ENCODE results near the gene RSF1.

DNA sequence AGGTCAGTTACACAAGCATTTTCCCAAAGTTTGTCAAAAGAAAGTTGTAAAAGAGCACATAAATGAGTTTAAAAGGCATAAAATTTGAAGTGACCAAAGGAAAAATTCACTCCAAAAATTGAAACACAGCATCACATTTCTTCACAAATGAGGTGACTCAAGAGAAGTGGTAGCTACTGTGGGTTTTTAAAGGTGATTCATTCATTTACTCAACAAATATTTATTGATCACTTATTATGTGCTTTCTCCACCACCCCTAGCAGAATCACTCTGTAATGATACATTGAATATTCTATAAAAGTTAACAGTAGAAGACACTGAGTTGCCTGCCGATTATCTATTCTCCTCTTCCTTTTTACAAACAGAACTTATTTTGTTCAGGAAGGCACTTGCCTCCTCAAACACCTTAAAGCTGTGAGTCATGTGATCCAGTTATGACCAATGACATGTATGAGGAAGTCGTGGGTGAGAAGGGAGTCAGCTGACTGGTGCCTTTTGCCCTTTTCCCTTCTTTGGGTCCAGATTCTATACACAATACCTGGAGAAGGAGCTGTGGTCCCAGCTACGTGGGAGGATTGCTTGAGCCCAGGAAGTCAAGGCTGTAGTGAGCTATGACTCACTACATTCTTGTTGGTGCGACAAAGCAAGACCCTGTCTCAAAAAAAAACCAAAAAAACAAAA is 115.2 kb downstream of the RSF1 start:
- TF ChIP-seq ZNF274 (IDR thresholded peaks at IDR 0.05; ENCODE audit: low read depth, low read length) (no peak), YY1 (IDR thresholded peaks at IDR 0.05; ENCODE audit: insufficient read depth, insufficient read length) (no peak)

All from NT2/D1 (cell line).